Thyroid gland (tissue), 4 donors: ENCODE measurements around the gene RSPO1.

ENCODE experiments used
- CTCF ChIP-seq, 6 experiments: fragments of 200-600 bp in 3 of 6; fragments of 450-650 bp in 3 of 6; sonication (generic) in 3 of 6; IDR thresholded peaks; one replicate each; pipeline ENCODE4 v1.5.1; 2016 to 2019; ENCODE audit warnings: antibody characterized with exemption in 6 of 6, mild to moderate bottlenecking in 2 of 6, inconsistent platforms in 1 of 6, moderate library complexity in 1 of 6
- POLR2A ChIP-seq, 2 donors: fragments of 450-650 bp; IDR thresholded peaks; one replicate each; pipeline ENCODE4 v1.6.1; 2017; ENCODE audit warnings: antibody characterized with exemption in 2 of 2, mild to moderate bottlenecking in 2 of 2, moderate library complexity in 1 of 2

- TF ChIP-seq CTCF (IDR thresholded peaks at IDR 0.05): no peak
- TF ChIP-seq POLR2A (IDR thresholded peaks at IDR 0.05): no peak
Measured at GRCh38 chr1:37650173-37650572, 15.5 kb upstream of the RSPO1 start.
